Adipocyte (in vitro differentiated cells): Measurements from ENCODE around the gene CACNA1D.

Source experiments
- DNase-seq: peaks from one replicate; pipeline ENCODE4 v3.0.0-alpha.2; 2015; ENCODE audit warnings: low read depth
- H3K27me3 ChIP-seq: replicated peaks from 2 replicates; pipeline ENCODE4 v1.7.0; 2013; ENCODE audit warnings: mild to moderate bottlenecking, low read length, moderate library complexity; ENCODE audit not compliant: control insufficient read depth, insufficient read depth
- H3K36me3 ChIP-seq: 2 replicates; pipeline ENCODE4 v1.7.0; 2013; ENCODE audit warnings: low read length, mild to moderate bottlenecking, moderate library complexity; ENCODE audit not compliant: control insufficient read depth, insufficient read depth, severe bottlenecking
- H3K4me1 ChIP-seq: 2 replicates; pipeline ENCODE4 v1.7.0; 2013; ENCODE audit warnings: mild to moderate bottlenecking, low read length, moderate library complexity; ENCODE audit not compliant: control insufficient read depth, insufficient read depth
- H3K4me3 ChIP-seq: 2 replicates; pipeline ENCODE4 v1.7.0; 2013; ENCODE audit warnings: mild to moderate bottlenecking, low read length, moderate library complexity
- H3K9ac ChIP-seq: 2 replicates; pipeline ENCODE4 v1.7.0; 2013; ENCODE audit warnings: mild to moderate bottlenecking, low read length, moderate library complexity
- H3K9me3 ChIP-seq: 2 replicates; pipeline ENCODE4 v1.7.0; 2013; ENCODE audit warnings: mild to moderate bottlenecking, low read length, moderate library complexity; ENCODE audit not compliant: control insufficient read depth

Gene CACNA1D

DNA sequence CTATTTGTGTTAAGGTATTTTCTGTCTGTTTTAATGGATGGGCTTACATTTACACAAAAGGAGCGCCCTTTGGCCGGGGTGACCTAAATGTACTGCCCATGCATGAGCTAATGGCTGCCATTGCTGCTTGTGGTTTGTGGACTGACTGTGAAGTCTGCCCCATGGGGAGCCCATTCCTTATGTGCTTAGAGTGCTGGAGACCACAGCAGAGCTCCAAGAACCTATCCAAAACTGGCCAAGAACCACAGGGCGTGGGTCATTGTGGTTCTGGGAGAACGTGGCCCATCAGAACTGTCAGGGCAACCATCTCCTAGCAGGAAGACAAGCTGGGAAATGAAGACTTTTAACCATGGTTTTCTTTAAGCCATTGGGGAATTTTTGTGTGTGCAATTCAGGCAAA, 246.5 kb downstream of the CACNA1D start:
- H3K36me3 ChIP-seq = no peaks in the 10 kb centered on the region
- H3K9ac ChIP-seq = no peak overlapping the region
- H3K9me3 ChIP-seq = no peaks in the 10 kb centered on the region
- no peaks in the 10 kb centered on the region for H3K4me1 ChIP-seq
- H3K27me3 ChIP-seq = peaks cover 6% of the 10 kb centered on the region
- DNase-seq = no peak
- H3K4me3 ChIP-seq = no peak overlapping the region

GRCh38 chr3:53744351-53744750, 249.9 kb downstream of the CACNA1D start:
- Histone ChIP-seq H3K27me3 (peaks cover 7% of the 10 kb centered on the region), H3K36me3 (no peaks in the 10 kb centered on the region), H3K9me3 (no peaks in the 10 kb centered on the region), H3K4me1 (no peaks in the 10 kb centered on the region), H3K9ac (no peak overlapping the region), H3K4me3 (no peak overlapping the region)
- DNase-seq = no peak

GRCh38 chr3:53747559-53747958, 253.1 kb downstream of the CACNA1D start:
- H3K27me3 ChIP-seq = peaks cover 7% of the 10 kb centered on the region
- no peaks in the 10 kb centered on the region for H3K9me3 ChIP-seq
- no peaks in the 10 kb centered on the region for H3K4me1 ChIP-seq
- DNase-seq = no peak
- H3K9ac ChIP-seq = no peak overlapping the region
- no peaks in the 10 kb centered on the region for H3K36me3 ChIP-seq
- no peak overlapping the region for H3K4me3 ChIP-seq

GRCh38 chr3:53748512-53749271, 254.3 kb downstream of the CACNA1D start:
- H3K27me3 ChIP-seq = peaks cover 7% of the 10 kb centered on the region
- H3K36me3 ChIP-seq = no peaks in the 10 kb centered on the region
- H3K9ac ChIP-seq = no peak overlapping the region
- no peak for DNase-seq
- no peaks in the 10 kb centered on the region for H3K9me3 ChIP-seq
- H3K4me3 ChIP-seq = no peak overlapping the region
- H3K4me1 ChIP-seq = no peaks in the 10 kb centered on the region

- no peak for DNase-seq
- Histone ChIP-seq H3K27me3 (peaks cover 12% of the 10 kb centered on the region), H3K36me3 (no peaks in the 10 kb centered on the region), H3K9me3 (no peaks in the 10 kb centered on the region), H3K4me1 (no peaks in the 10 kb centered on the region), H3K4me3 (no peak overlapping the region), H3K9ac (no peak overlapping the region)
These were observed 255.0 kb downstream of the CACNA1D start for GRCh38 chr3:53749448-53749847.

- DNase-seq = no peak
- no peak overlapping the region for H3K9ac ChIP-seq
- peaks cover 15% of the 10 kb centered on the region for H3K27me3 ChIP-seq
- no peaks in the 10 kb centered on the region for H3K36me3 ChIP-seq
- H3K9me3 ChIP-seq = no peaks in the 10 kb centered on the region
- H3K4me1 ChIP-seq = no peaks in the 10 kb centered on the region
- no peak overlapping the region for H3K4me3 ChIP-seq
These were observed 256.1 kb downstream of the CACNA1D start for GRCh38 chr3:53750253-53751210.

GRCh38 chr3:53753518-53754183, 259.2 kb downstream of the CACNA1D start:
- H3K9ac ChIP-seq = no peak overlapping the region
- H3K36me3 ChIP-seq = no peaks in the 10 kb centered on the region
- no peaks in the 10 kb centered on the region for H3K9me3 ChIP-seq
- peaks cover 12% of the 10 kb centered on the region for H3K27me3 ChIP-seq
- H3K4me1 ChIP-seq = no peaks in the 10 kb centered on the region
- DNase-seq = no peak
- no peak overlapping the region for H3K4me3 ChIP-seq

DNA sequence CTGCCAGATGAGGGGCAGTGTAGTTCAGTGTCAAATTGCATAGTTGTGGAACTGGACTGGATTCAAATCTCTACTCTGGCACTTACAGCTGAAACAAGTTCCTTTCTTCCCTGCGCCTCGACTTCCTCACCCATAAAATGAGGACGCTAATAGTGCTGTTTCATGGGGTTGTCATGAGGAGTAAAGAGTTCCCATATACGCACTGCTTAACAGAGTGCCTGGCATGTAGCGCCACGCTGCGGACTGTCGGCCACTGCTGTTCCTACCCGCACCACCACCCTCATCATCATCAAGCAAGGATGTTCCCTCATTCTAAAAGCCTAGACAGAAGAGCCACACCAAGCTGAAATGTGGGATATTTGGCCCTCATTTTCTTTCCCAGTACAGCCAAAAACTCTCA, 259.9 kb downstream of the CACNA1D start:
- Histone ChIP-seq H3K9ac (no peak overlapping the region), H3K4me3 (no peak overlapping the region), H3K27me3 (peaks cover 12% of the 10 kb centered on the region), H3K4me1 (no peaks in the 10 kb centered on the region), H3K9me3 (no peaks in the 10 kb centered on the region), H3K36me3 (no peaks in the 10 kb centered on the region)
- DNase-seq = no peak

GRCh38 chr3:53758846-53759245, 264.4 kb downstream of the CACNA1D start:
- H3K4me1 ChIP-seq = no peaks in the 10 kb centered on the region
- H3K4me3 ChIP-seq = no peak overlapping the region
- no peak overlapping the region for H3K9ac ChIP-seq
- no peak for DNase-seq
- no peaks in the 10 kb centered on the region for H3K9me3 ChIP-seq
- H3K36me3 ChIP-seq = no peaks in the 10 kb centered on the region
- H3K27me3 ChIP-seq = peaks cover 31% of the 10 kb centered on the region

DNA sequence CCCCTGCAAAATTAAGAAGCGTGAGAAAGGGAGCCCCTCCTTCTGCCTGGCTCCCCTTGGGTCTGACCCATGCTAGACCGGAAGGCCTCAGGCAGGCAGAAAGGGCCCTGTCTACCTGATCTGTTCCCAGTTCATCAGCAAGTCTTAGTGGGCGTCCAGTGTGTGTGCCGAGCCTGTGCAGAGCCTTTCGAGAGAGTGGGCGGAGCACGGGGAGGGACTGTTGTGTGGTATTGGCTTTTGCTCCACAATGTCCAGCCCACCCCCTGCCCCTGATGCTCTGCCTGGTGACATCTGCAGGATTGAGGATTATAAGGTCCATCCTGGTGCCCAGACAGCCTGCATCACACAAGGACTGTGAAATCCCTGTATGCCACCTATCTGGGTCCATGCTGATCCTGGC, 268.9 kb downstream of the CACNA1D start:
- DNase-seq = no peak
- peaks cover 19% of the 10 kb centered on the region for H3K27me3 ChIP-seq

More for the DNA sequence above, 268.9 kb downstream of the CACNA1D start:
- no peaks in the 10 kb centered on the region for H3K9me3 ChIP-seq
- no peak overlapping the region for H3K9ac ChIP-seq
- no peaks in the 10 kb centered on the region for H3K36me3 ChIP-seq
- no peak overlapping the region for H3K4me3 ChIP-seq
- H3K4me1 ChIP-seq = no peaks in the 10 kb centered on the region
